ENCODE results near the gene TGFBR3.

The TGFBR3 gene

DNA sequence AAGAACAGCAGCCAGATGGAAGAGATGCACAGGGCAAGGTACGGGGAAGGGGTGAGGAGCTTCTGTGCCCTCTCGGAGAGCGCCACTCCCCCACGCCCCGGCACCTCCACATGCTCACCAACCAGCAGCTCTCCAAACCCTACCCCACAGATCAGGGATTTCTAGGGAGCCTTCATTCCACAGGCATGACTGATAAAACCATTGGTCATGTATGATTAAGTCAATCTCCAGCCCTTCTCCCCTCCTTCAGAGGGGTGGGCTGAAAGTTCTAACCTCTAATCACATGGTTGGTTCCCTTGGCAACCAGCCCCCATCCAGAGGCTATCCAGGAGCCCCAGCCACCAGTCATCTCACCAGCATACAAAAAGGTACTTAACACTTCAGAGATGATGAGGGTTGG, 144.7 kb downstream of the TGFBR3 start:
- in situ Hi-C loops (cut with MboI; ENCODE audit: low sequenced_read_pairs): no loop called here

DNA sequence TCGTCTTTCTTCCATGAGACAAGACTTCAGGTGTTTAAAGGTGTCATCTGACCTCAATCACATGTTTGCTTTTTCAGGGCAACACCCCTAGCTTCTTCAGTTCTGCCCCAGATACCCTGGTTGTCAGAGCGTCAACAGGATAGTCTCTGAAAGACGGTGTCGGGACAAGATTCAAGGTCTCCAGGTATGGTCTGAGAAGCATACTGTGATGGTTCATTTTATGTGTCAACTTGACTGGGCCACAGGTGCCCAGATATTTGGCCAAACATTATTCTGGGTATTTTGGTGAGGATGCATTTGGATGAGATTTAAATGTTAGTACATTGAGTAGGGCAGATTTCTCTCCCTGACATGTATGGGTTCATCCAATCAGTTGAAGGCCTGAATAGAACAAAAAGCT, 148.3 kb downstream of the TGFBR3 start:
- in situ Hi-C loops (cut with MboI; ENCODE audit: low sequenced_read_pairs): no loop called here

DNA sequence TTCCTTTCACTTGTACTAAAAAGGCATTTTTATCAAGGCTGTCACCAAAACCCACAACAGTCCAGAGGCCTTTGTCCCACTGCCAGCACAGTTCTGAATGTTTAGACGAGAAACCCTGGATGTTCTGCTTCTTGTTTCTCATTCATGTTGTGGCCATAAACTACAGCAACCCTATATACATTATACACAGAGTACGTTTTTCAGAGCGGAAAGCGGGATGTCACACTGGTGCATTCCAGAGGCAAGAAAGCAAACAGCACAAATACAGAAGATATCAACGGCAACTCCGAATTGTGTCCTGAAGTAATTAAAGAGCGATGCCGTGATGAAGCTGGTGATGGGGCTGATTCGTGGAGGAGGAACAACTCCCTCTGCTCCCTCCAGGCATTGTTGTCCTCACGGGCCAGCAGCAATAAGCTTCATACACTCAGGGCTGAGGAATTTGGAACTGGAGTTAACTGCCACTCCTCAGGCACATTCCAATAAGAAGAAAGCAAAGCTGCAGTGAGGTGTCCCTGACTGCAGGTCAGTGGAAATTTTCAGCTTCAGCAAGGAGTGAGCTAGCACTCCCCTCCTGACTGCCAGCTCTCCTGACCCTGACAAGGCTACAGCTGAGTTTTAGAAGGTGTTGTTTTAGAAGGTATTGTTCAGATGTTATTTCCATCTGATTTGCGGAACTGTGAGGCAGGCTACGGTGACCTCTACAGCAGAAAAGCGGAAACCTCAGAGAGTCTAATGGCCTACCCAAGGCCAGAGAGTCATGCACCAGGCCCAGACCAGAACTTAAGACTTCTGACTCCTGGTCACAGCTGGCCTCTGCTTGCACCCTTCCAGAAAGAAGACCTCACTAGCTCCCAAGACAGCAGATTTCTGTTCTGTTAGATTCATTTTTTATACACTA, 149.0 kb downstream of the TGFBR3 start:
- in situ Hi-C loops (cut with MboI; ENCODE audit: low sequenced_read_pairs): no loop called here

GRCh38 chr1:91736146-91736714, 149.7 kb downstream of the TGFBR3 start:
- in situ Hi-C loops (cut with MboI; ENCODE audit: low sequenced_read_pairs): no loop called here

- in situ Hi-C loops (cut with MboI; ENCODE audit: low sequenced_read_pairs): no loop called here
Measured at GRCh38 chr1:91735266-91735845, 150.6 kb downstream of the TGFBR3 start.

DNA sequence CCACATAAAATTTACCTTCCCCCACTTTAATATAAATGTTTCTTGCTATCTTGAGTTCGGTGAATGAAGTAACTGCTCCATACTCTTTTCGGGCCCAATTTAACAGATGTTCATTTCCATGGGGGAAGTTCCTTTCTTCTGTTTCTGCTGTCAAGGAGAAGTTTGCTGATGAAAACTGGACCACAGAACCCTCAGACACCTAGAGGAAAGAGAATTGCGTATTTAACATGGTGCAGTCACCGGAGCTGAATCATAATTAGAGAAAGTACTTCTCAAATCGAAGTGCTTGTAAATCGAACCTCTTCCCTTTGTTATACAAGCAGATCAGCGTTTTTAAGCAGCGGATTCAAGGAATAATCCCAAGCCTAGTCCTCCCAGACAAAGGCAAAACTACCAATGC, 151.2 kb downstream of the TGFBR3 start:
- in situ Hi-C loops (cut with MboI; ENCODE audit: low sequenced_read_pairs): no loop called here

DNA sequence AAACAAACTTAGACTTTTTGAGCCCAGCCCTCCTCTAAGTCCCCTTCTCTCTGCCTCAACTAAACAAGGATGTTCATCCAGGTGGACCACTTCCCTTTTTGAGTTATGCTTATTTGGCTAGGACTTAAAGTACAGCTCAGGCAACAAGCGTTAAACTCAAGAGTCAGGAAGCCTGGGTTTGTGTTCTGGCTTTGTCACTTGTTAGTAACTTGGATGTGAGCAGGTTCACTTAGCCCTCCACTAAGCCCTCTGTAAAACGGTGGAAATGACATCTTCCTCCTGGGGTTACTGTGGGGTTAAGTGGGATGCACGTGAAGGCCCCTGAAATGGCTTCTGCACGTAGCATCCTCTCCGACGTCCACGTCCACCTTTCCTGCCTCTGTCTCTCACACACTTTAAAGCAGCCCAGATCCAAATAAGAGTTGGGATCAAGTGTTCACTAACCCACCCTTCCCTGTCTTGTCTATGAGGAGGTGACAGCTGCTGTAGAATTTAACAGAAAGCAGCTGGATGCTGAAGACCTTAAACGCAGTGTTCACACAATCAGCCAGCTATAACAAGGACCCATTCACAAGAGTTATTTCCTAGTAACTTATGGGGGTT, 152.7 kb downstream of the TGFBR3 start:
- in situ Hi-C loops (cut with MboI; ENCODE audit: low sequenced_read_pairs): no loop called here

DNA sequence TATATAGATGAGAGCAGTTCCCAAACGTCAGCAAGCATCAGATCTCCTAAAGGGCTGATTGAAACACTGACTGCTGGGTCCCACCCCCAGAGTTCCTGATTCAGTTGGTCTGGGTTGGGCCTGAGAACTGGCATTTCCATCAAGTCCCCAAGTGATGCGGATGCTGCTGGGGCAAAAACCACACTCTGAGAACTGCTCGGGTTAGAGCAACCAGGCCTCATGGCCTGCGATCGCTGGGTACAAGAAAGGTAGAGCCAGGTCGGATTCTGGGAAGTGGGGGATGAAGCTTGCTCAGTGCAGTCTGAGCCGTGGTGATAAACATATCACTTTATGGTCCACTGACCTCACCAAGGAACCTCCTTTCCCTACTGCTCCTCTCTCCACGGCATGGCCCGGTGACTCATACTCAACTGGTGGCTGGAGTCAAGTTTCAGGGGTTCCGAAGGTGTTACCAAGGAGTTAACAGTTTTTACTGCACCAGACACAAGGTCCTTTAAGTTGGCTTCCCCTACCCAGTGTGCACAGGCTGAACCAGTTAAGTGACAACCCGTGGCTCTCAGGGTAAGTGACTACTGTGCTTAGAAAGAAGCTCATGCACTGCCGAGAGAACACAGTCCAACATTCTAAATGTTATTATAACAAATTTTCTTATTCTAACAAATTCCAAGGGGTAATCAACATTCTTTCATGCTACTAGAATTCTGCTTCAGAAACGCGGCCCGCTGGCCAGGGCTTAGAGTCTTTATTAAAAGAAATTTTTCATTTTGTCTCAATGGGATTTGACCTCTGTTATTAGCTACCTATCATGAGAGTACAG, 153.5 kb downstream of the TGFBR3 start:
- in situ Hi-C loops (cut with MboI; ENCODE audit: low sequenced_read_pairs): no loop called here

DNA sequence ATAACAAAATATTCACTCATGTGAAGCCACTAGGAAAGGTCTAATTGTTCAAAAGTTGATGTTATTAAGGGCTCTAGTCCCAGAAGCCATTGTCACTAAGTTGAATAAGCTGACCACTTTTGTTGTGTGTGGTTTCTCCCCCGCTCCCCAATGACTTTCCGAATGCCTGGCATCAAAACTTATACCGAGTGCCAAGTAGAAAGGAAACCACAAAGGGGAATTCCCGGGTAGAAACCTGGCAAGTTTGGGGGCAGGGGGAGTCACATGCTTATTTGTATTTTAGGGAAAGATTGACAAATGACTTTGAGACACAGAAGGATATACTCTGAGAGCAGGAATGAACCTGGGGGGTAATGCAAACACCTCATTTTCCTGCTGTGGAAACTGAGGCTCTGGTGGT, 154.1 kb downstream of the TGFBR3 start:
- in situ Hi-C loops (cut with MboI; ENCODE audit: low sequenced_read_pairs): no loop called here

DNA sequence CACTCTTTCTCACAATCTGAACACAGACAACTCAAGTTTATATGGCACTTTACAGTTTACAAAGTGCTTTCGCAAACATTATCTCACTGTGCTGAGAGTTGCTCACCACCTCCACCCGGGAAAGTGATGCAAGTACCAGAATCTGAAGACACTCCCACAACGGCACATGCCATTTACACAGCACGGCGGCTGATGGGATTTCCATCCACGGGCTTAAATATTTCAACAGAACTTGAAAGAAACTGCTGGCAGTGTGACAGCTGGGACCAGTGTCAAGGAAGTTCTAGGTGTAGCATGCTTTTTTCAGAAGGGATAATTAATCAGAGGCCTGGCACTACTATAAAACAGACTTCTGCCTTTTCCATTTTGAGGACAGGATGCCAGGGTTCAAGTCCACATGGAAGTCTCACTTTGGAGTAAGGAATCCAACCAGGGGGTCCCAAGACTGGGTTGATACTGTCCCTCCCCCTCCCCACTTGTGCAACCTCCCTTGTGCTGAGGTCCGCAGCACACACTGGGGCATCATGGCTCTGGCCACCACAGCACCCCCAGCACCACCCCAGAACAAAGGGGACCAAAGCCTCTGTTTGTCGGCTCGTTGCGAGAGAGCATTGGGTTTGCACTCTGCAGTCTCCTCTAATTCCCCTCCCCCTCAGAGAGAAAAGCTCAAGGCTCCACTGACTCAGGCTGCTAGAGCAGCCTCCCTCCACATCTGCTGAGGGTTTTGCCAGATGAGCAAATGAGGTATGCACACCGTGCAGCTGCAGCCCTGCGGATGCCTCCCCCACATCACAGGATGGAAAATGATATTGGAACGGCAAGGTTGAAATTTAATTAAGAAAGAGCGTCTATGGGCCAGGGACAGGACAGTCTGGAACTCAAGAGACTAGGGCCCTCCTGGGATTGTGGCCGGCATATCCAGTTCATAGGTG, 154.9 kb downstream of the TGFBR3 start:
- in situ Hi-C loops (cut with MboI; ENCODE audit: low sequenced_read_pairs): no loop called here

- in situ Hi-C loops (cut with MboI; ENCODE audit: low sequenced_read_pairs): no loop called here
Measured at GRCh38 chr1:91729621-91730358, 156.2 kb downstream of the TGFBR3 start.

GRCh38 chr1:91727763-91728162, 158.2 kb downstream of the TGFBR3 start:
- in situ Hi-C loops (cut with MboI; ENCODE audit: low sequenced_read_pairs): no loop called here

- in situ Hi-C loops (cut with MboI; ENCODE audit: low sequenced_read_pairs): no loop called here
Measured at GRCh38 chr1:91725989-91726721, 159.8 kb downstream of the TGFBR3 start.

DNA sequence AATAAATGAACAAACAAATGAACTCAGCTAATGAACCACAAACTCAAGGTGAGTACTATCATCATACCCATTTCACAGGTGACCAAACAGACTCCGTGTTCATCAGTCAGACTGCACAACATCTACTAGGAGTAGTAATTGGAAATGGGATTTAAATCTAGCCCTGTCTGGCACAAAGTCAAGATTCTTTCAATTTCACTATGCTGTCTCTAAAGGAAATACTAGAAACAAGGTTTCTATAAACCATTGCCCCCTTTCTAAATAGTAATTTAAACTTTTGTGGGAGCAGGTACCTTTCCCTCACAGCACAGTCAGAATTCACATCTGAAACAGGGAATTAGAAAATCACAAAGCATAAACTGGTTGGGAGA, 160.3 kb downstream of the TGFBR3 start:
- in situ Hi-C loops (cut with MboI; ENCODE audit: low sequenced_read_pairs): no loop called here

- in situ Hi-C loops (cut with MboI; ENCODE audit: low sequenced_read_pairs): no loop called here
Measured at GRCh38 chr1:91724644-91725043, 161.3 kb downstream of the TGFBR3 start.

- in situ Hi-C loops (cut with MboI; ENCODE audit: low sequenced_read_pairs): no loop called here
Measured at GRCh38 chr1:91724231-91724630, 161.7 kb downstream of the TGFBR3 start.

- in situ Hi-C loops (cut with MboI; ENCODE audit: low sequenced_read_pairs): no loop called here
Measured at GRCh38 chr1:91720044-91720443, 165.9 kb downstream of the TGFBR3 start.

DNA sequence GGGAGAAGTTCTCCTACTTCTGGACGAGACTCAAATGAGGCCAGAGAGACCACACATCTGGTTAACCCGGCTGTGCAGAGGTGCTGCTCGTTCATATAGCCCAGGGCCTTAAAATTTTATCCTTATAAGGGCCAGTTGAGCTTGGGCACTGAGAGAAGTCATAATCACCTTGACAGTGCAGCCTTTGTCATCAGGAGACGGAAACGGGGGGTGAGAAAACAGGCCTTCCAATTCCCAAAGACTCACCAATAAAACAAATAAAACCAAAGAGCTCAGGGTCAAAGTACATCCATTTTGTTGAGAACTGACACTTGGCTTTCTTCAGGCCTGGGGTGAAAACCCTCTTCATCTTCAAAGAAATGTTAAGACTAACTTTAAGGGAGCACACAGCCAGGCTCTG, 167.1 kb downstream of the TGFBR3 start:
- in situ Hi-C loops (cut with MboI; ENCODE audit: low sequenced_read_pairs): no loop called here

DNA sequence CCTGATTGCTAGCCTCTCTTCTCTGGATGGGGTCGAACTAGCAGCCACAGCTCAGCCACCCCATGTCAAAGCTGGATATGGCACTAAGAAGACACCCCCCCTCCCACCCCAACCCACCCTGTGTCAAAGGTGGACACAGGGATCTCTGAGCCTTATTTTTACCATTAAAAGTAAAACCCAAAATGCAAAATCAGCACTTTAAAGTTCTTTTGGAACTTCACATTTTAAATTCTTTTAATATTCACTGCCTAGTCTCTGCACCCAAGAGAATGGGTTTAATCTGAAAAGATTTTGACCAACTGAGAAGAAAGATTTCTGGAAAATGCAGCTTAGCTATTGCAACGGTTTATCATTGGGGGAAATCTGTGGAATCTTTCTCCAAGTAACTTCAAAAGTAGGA, 167.6 kb downstream of the TGFBR3 start:
- in situ Hi-C loops (cut with MboI; ENCODE audit: low sequenced_read_pairs): no loop called here
